GM23338 (cell line): ENCODE measurements around the gene ZBTB34. TPM values are rescaled to one million over a fixed set of nuclear protein-coding genes. Genes with fewer than 3 reads are reported as not detected.

Source experiments
- ATAC-seq: fragments of 200-7000 bp; cut with Tn5 transposase; 3 replicates; pipeline ENCODE4 v1.9.1; 2020
- DNase-seq: peaks from one replicate; pipeline ENCODE4 v3.0.0-alpha.2; 2015; ENCODE audit warnings: low spot score
- H2AFZ ChIP-seq: fragments of 200-600 bp; sonication (generic); 2 replicates; pipeline ENCODE4 v1.8.0; 2016; ENCODE audit warnings: antibody characterized with exemption, mild to moderate bottlenecking, moderate library complexity
- H3F3A ChIP-seq: fragments of 200-600 bp; sonication (generic); replicated peaks from 2 replicates; pipeline ENCODE4 v1.8.0; 2017; ENCODE audit warnings: antibody characterized with exemption, mixed run types, low read depth
- H3K27ac ChIP-seq: fragments of 200-600 bp; sonication (generic); 2 replicates; pipeline ENCODE4 v1.6.1; 2016; ENCODE audit warnings: low read depth
- H3K27me3 ChIP-seq: fragments of 200-600 bp; sonication (generic); 2 replicates; pipeline ENCODE4 v1.8.0; 2016; ENCODE audit warnings: mild to moderate bottlenecking, mixed run types, moderate library complexity; ENCODE audit not compliant: insufficient read depth
- H3K36me3 ChIP-seq: fragments of 200-600 bp; sonication (generic); 2 replicates; pipeline ENCODE4 v1.8.0; 2016; ENCODE audit warnings: mild to moderate bottlenecking; ENCODE audit not compliant: insufficient read depth
- H3K4me1 ChIP-seq: fragments of 200-600 bp; sonication (generic); 2 replicates; pipeline ENCODE4 v1.8.0; 2016; ENCODE audit warnings: mild to moderate bottlenecking, moderate library complexity; ENCODE audit not compliant: insufficient read depth
- H3K4me2 ChIP-seq: fragments of 200-600 bp; sonication (generic); 2 replicates; pipeline ENCODE4 v1.7.1; 2017; ENCODE audit warnings: mixed run types
- H3K4me3 ChIP-seq: fragments of 200-600 bp; sonication (generic); 2 replicates; pipeline ENCODE4 v1.6.1; 2016; ENCODE audit warnings: mixed run types
- H3K79me2 ChIP-seq: fragments of 200-600 bp; sonication (generic); replicated peaks from 2 replicates; pipeline ENCODE4 v1.8.0; 2017; ENCODE audit warnings: mild to moderate bottlenecking; ENCODE audit not compliant: insufficient read depth
- H3K9me2 ChIP-seq: fragments of 200-600 bp; sonication (generic); 2 replicates; pipeline ENCODE4 v1.8.0; 2017; ENCODE audit not compliant: insufficient read depth
- H4K20me1 ChIP-seq: fragments of 200-600 bp; sonication (generic); replicated peaks from 2 replicates; pipeline ENCODE4 v1.8.0; 2017; ENCODE audit warnings: mild to moderate bottlenecking; ENCODE audit not compliant: insufficient read depth
- H3K27ac Mint-ChIP-seq: 2 replicates; pipeline ENCODE4 v1.8.0; 2020; ENCODE audit warnings: inconsistent platforms, mild to moderate bottlenecking, moderate library complexity, mixed read lengths
- H3K27me3 Mint-ChIP-seq: 3 replicates; pipeline ENCODE4 v1.8.0; 2022; ENCODE audit warnings: low read depth, mild to moderate bottlenecking, moderate library complexity, mixed read lengths, inconsistent platforms; ENCODE audit not compliant: insufficient read depth, poor library complexity
- H3K36me3 Mint-ChIP-seq: 3 replicates; pipeline ENCODE4 v1.8.0; 2021; ENCODE audit warnings: low read depth, mild to moderate bottlenecking, inconsistent platforms, moderate library complexity, mixed read lengths
- H3K4me1 Mint-ChIP-seq: 3 replicates; pipeline ENCODE4 v1.8.0; 2020; ENCODE audit warnings: mild to moderate bottlenecking, inconsistent platforms, mixed read lengths
- H3K4me3 Mint-ChIP-seq: 3 replicates; pipeline ENCODE4 v1.8.0; 2021; ENCODE audit warnings: moderate library complexity, mild to moderate bottlenecking, inconsistent platforms, mixed read lengths
- H3K9me3 Mint-ChIP-seq: 3 replicates; pipeline ENCODE4 v1.8.0; 2020; ENCODE audit warnings: moderate library complexity, mild to moderate bottlenecking, inconsistent platforms, mixed read lengths
- CREB1 ChIP-seq: fragments of 250-450 bp; sonication (Bioruptor Pico); IDR thresholded peaks from 2 replicates; pipeline ENCODE4 v1.5.0; 2020; ENCODE audit warnings: low read depth, mild to moderate bottlenecking, moderate library complexity
- CTCF ChIP-seq, 2 experiments: fragments of 200-600 bp in 1 of 2; sonication (generic) in 1 of 2; conservative IDR thresholded peaks; 2 replicates each; pipeline versions ENCODE4 v1.5.1 to v1.6.1; 2016 to 2017; ENCODE audit warnings: antibody characterized with exemption in 2 of 2, low read depth in 2 of 2, mild to moderate bottlenecking in 2 of 2, moderate library complexity in 1 of 2
- ETS1 ChIP-seq: IDR thresholded peaks from 2 replicates; pipeline ENCODE4 v1.6.1; 2016; ENCODE audit warnings: antibody characterized with exemption
- EZH2 ChIP-seq: fragments of 200-600 bp; sonication (generic); IDR thresholded peaks from one replicate; pipeline ENCODE4 v1.8.0; 2017; ENCODE audit warnings: antibody characterized with exemption, mild to moderate bottlenecking, low read depth; ENCODE audit not compliant: unreplicated experiment
- EZH2phosphoT487 ChIP-seq: fragments of 200-600 bp; sonication (generic); IDR thresholded peaks from one replicate; pipeline ENCODE4 v1.8.1; 2018; ENCODE audit warnings: antibody characterized with exemption; ENCODE audit not compliant: unreplicated experiment
- NANOG ChIP-seq: IDR thresholded peaks from 2 replicates; pipeline ENCODE4 v1.6.1; 2016; ENCODE audit warnings: antibody characterized with exemption, borderline replicate concordance
- POLR2AphosphoS5 ChIP-seq: IDR thresholded peaks from 2 replicates; pipeline ENCODE4 v1.6.1; 2016; ENCODE audit warnings: antibody characterized with exemption, low read depth
- REST ChIP-seq: IDR thresholded peaks from one replicate; pipeline ENCODE4 v1.6.1; 2018; ENCODE audit warnings: antibody characterized with exemption; ENCODE audit not compliant: unreplicated experiment
- STAT1 ChIP-seq: IDR thresholded peaks from one replicate; pipeline ENCODE4 v1.6.1; 2016; ENCODE audit warnings: antibody characterized with exemption; ENCODE audit not compliant: unreplicated experiment
- ZNF114 ChIP-seq: fragments of 250-450 bp; sonication (Bioruptor Pico); IDR thresholded peaks from 2 replicates; pipeline ENCODE4 v1.5.0; 2020; ENCODE audit warnings: mild to moderate bottlenecking, moderate library complexity
- ZNF331 ChIP-seq: fragments of 250-450 bp; sonication (Bioruptor Pico); IDR thresholded peaks from 2 replicates; pipeline ENCODE4 v1.5.0; 2020; ENCODE audit warnings: low read depth, mild to moderate bottlenecking, moderate library complexity
- polyA plus RNA-seq: library from polyadenylated mRNA; unstranded; fragments of >200 nt; fragmentation: Nextera tagmentation; extraction: Ambion mirVana; gene quantifications from 2 replicates; pipeline ENCODE4 v1.2.1, GENCODE V29; 2016
- total RNA-seq: library from RNA; depleted of rRNA; stranded (reverse); fragments of >200 nt; shearing (Covaris generic); gene quantifications from 2 replicates; pipeline ENCODE4 v1.2.3, GENCODE V29; 2014

Gene ZBTB34
- total and polyA plus RNA-seq, 2 experiments from 2014 or later = 6.4 to 21.9 TPM

GRCh38 chr9:126925876-126926275 is 65.4 kb downstream of the ZBTB34 start:
- no peak for ATAC-seq
- no peaks in the 10 kb centered on the region for H3F3A ChIP-seq
- no peak overlapping the region for H3K27ac ChIP-seq
- H3K4me2 ChIP-seq = no peak overlapping the region
- no peak overlapping the region for H2AFZ ChIP-seq
- no peaks in the 10 kb centered on the region for H3K36me3 Mint-ChIP-seq
- no peaks in the 10 kb centered on the region for H3K36me3 ChIP-seq
- H3K79me2 ChIP-seq = peaks cover 42% of the 10 kb centered on the region
- no peaks in the 10 kb centered on the region for H3K9me3 Mint-ChIP-seq
- no peaks in the 10 kb centered on the region for H3K4me1 ChIP-seq
- H3K27ac Mint-ChIP-seq = no peak overlapping the region
- H3K27me3 ChIP-seq = no peaks in the 10 kb centered on the region
- H3K4me1 Mint-ChIP-seq = no peaks in the 10 kb centered on the region
- no peak overlapping the region for H3K4me3 ChIP-seq
- DNase-seq = no peak
- H3K9me2 ChIP-seq = peaks cover 7% of the 10 kb centered on the region; the same call in 1 of the 2 replicates
- H4K20me1 ChIP-seq = peaks cover 35% of the 10 kb centered on the region
- no peak overlapping the region for H3K4me3 Mint-ChIP-seq
- TF ChIP-seq EZH2 (no peak), POLR2AphosphoS5 (no peak), ZNF331 (CRISPR knock-in tag) (no peak), CREB1 (CRISPR knock-in tag) (no peak), NANOG (no peak), STAT1 (no peak), ZNF114 (CRISPR knock-in tag) (no peak), EZH2phosphoT487 (no peak)
- no peaks in the 10 kb centered on the region for H3K27me3 Mint-ChIP-seq

GRCh38 chr9:126926364-126926763 is 65.9 kb downstream of the ZBTB34 start:
- Mint-ChIP-seq H3K27me3 (no peaks in the 10 kb centered on the region), H3K4me1 (no peaks in the 10 kb centered on the region), H3K36me3 (no peaks in the 10 kb centered on the region), H3K27ac (no peak overlapping the region), H3K9me3 (no peaks in the 10 kb centered on the region), H3K4me3 (no peak overlapping the region)
- Histone ChIP-seq H3K4me2 (no peak overlapping the region), H3K4me1 (no peaks in the 10 kb centered on the region), H2AFZ (no peak overlapping the region), H3K4me3 (no peak overlapping the region), H3K79me2 (peaks cover 41% of the 10 kb centered on the region), H3K36me3 (no peaks in the 10 kb centered on the region), H4K20me1 (peaks cover 35% of the 10 kb centered on the region), H3F3A (no peaks in the 10 kb centered on the region), H3K27me3 (no peaks in the 10 kb centered on the region), H3K27ac (no peak overlapping the region), H3K9me2 (peaks cover 7% of the 10 kb centered on the region; the same call in 1 of the 2 replicates)
- ATAC-seq = no peak
- no peak for DNase-seq
- TF ChIP-seq REST (no peak), NANOG (no peak), ETS1 (no peak), EZH2 (no peak), STAT1 (no peak), POLR2AphosphoS5 (no peak), CTCF (conservative IDR thresholded peaks at IDR 0.05; ENCODE audit: low read depth in 2 of 2) (no peak)
